ENCODE data around the gene TRIM8.

DNA sequence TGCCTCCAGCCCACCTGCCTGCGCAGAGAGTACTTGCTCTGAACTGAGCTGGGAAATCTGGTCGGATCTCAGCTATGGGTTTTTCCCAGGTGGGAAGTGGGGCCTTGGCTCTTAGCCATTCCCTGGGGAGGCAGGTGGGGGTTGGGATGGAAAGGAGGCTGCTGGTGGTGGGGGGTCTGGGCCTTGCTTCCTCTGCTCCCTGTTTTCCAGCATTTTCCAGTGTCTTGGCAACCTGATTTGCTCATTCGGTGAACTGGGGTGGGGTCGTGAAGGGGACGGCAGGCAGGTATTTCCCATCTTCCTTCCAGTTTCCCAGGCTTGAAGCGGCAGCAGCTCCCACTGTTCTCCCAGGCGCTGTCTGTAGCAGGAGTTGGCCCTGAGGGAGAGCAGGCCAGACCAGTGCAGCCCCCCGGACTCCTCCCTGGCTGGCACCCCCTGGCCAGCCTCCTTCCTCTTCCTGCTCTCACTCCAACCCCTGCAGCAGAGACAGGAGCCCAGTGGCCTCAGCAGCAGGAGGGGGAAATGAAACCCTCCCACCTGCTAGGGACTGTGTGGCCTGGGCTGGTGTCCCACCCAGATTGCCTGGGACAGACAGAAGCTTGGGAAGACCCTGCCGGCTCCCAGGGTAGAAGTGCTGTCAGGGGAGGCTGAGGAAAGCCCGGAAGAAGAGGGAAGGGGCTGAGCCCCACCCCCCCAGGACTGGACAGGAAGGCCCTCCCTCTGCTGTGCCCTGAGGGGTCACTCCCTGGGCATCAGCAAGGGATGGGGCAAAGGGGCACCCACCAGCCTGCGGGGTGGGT, 6.6 kb downstream of the TRIM8 start:
- TF ChIP-seq, protein P1, sequence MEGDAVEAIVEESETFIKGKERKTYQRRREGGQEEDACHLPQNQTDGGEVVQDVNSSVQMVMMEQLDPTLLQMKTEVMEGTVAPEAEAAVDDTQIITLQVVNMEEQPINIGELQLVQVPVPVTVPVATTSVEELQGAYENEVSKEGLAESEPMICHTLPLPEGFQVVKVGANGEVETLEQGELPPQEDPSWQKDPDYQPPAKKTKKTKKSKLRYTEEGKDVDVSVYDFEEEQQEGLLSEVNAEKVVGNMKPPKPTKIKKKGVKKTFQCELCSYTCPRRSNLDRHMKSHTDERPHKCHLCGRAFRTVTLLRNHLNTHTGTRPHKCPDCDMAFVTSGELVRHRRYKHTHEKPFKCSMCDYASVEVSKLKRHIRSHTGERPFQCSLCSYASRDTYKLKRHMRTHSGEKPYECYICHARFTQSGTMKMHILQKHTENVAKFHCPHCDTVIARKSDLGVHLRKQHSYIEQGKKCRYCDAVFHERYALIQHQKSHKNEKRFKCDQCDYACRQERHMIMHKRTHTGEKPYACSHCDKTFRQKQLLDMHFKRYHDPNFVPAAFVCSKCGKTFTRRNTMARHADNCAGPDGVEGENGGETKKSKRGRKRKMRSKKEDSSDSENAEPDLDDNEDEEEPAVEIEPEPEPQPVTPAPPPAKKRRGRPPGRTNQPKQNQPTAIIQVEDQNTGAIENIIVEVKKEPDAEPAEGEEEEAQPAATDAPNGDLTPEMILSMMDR (conservative IDR thresholded peaks at IDR 0.05; ENCODE audit: low read length) = no peak
- TF ChIP-seq EZH2phosphoT487 (IDR thresholded peaks at IDR 0.05; ENCODE audit: borderline replicate concordance) = no peak

All from Loucy (cell line).